D721Med (cell line): ENCODE measurements around the gene ANKRD12.

Experiments
- DNase-seq: peaks from one replicate; pipeline ENCODE4 v3.0.0; 2011; ENCODE audit warnings: low spot score; ENCODE audit not compliant: insufficient read length
- FAIRE-seq: peaks from 2 replicates; lab custom pipeline; 2011; peaks lifted over from hg19 to GRCh38; lab: Jason Lieb, UNC
- CTCF ChIP-seq: IDR thresholded peaks from 2 replicates; pipeline ENCODE4 v1.5.1; 2012; ENCODE audit warnings: mild to moderate bottlenecking, control low read depth; ENCODE audit not compliant: insufficient read depth; ENCODE audit errors: missing control alignments

Gene ANKRD12

GRCh38 chr18:9188359-9189231 lies 52.0 kb downstream of the ANKRD12 start:
- TF ChIP-seq CTCF: no peak
- FAIRE-seq: no peak
- DNase-seq: no peak

- no peak for FAIRE-seq
- DNase-seq: no peak
- no peak for TF ChIP-seq CTCF
Measured at GRCh38 chr18:9189491-9189890, 52.9 kb downstream of the ANKRD12 start.

- FAIRE-seq: no peak
- no peak for DNase-seq
- no peak for TF ChIP-seq CTCF
Measured at GRCh38 chr18:9191658-9192256, 55.2 kb downstream of the ANKRD12 start.

GRCh38 chr18:9193031-9193430 lies 56.5 kb downstream of the ANKRD12 start:
- TF ChIP-seq CTCF: no peak
- FAIRE-seq (no peak), DNase-seq (no peak)

GRCh38 chr18:9196568-9196967 lies 60.0 kb downstream of the ANKRD12 start:
- TF ChIP-seq CTCF: no peak
- no peak for FAIRE-seq
- no peak for DNase-seq

- FAIRE-seq: no peak
- no peak for DNase-seq
- TF ChIP-seq CTCF: no peak
Measured at GRCh38 chr18:9199681-9200080, 63.1 kb downstream of the ANKRD12 start.

GRCh38 chr18:9201224-9201623 lies 64.6 kb downstream of the ANKRD12 start:
- DNase-seq (no peak), FAIRE-seq (no peak)
- no peak for TF ChIP-seq CTCF
